Glomerular endothelial cell (primary cell): ENCODE results near the gene GRIK4. TPM values are rescaled to one million over a fixed set of nuclear protein-coding genes. Genes with fewer than 3 reads are reported as not detected.

Source experiments
- DNase-seq: peaks from one replicate; pipeline ENCODE4 v3.0.0-alpha.2; 2011; ENCODE audit warnings: low read depth, low spot score; ENCODE audit errors: extremely low read depth
- total RNA-seq: library from RNA; depleted of rRNA; stranded (reverse); fragments of >200 nt; gene quantifications from 2 replicates; pipeline ENCODE4 v1.2.3, GENCODE V29; 2015

GRIK4 gene
- total RNA-seq, 1 donor from 2014 or later: 0.06 TPM

DNA sequence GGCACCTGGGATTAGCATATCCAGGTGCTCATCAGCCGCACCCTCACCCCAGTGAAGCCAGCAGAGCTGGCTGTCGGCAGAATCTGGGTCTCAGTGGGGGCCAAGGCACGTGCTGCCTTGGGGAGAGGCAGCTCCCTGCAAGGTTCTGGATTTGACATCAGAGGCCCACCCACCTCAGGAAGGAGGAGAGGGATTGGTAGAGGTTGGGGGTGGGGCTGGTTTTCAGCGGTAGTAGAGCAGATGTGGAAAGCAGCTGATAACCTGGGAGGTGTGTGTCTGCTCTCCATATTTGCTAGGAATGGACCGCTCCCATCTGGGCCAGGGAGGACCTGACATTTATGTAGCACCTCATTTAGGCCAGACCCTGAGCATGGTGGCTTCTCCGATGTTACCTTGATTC lies 147.5 kb downstream of the GRIK4 start:
- DNase-seq: no peak

DNA sequence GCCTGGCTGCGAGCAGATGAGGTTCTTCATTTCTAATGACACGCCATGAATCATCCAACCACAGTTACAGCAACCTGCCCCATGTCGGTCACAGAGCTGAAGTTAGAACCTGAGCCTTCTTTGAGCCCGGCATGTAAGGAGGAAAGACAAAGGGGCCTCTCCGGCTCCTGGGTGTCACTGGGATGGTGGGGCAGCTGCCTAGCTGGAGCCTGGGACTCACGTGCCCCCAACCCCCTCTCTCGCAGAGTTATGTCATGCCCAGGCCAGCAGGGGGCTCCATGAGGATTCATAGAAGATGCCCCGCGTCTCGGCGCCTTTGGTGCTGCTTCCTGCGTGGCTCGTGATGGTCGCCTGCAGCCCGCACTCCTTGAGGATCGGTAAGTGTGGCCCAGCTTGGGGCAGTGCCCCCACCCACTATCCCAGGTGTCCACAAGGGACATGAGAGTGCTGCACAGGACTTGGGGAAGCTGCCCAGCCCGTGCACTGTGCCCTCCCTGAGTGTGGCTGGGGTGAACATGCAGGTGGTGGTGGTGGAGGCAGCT lies 148.5 kb downstream of the GRIK4 start:
- no peak for DNase-seq

DNA sequence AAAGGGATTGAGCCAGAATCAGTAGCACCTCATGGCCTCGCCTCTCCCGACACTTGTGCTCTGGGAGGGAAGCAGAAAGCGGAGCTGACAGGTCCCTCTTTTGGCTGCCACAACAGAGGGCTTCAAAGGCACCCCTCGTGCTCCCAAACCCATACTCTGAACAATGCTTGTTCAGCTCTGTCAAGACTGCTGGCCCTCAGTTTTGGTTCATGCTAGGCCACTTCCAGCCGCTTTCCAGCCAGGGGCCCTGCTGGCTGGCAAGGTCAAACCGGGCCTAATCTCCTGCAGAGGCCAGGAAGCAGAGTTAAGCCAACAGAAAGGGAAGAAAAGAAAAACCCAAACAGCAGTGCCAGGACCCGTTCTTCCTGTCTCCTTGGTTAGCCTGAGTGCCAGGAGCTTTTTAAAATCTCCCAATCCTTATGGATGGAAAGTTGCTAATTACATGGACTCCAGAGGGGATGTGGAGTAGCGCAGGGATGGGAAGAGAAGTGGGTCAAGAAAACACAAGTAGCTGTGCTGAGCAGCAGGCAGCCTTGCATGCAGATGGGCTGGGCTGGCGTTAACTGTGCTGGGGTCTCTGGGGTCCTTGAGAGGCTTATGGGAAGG lies 150.6 kb downstream of the GRIK4 start:
- no peak for DNase-seq

DNA sequence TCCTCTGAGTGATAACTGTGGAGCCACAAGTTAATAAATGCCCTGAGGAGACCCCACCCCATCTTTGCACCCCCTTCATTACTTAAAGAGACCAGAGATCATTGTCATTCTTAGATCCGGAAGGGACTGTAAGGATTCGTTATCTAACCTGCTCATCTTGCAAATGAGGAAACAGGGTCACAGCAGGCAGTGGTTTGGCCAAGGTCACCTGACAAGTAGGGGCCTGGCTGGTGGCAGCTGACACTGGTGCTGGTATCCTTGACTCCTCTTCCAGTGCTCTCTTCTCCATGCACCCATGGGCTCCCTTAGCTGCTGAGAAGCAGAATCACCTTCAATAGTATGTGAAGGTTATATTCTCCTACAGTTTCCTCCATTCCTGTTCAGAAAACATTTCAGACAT lies 151.6 kb downstream of the GRIK4 start:
- no peak for DNase-seq

DNA sequence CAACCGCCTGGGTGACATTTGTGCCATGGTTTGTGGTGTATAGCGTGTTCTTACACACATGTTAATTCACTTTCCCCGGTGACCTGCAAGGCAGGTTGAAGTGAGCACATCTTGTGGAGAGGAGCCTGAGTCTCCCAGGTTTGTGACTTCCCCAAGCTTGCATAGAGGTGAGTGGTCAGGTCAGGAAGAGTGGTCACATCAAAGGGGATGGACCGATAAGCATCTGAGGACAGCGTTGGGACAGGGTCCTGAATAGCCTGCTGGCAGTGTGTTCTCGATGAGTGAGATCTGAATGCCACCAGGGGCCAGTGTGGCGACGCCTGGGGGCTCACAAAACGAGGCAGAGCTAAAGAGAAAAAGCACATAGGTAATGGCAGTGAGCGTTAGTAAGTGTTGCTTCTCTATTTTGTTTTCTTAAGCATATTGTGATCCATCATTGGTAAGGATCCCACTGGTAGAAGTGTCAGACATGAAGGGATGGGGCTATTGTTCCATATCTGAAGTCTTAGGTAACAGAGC lies 154.6 kb downstream of the GRIK4 start:
- no peak for DNase-seq

DNA sequence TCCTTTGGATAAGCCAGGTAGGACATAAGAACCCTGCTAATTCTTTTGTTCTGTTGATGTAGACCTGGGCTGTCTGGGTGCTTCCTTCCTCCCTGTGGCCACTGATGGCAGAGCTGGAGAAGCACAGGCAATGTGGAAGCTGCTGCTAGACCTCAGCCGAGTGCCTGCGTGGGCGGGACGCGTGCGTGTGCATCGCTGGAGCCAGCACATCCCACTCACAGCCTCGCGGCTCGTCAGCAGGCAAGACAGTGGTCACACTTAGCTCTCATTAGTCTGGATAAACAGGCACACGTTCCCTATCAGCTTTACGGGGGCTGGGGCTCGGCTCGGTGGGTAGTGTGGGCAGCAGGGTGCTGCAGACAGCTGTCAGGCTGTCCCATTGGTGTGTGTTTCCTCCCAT lies 155.7 kb downstream of the GRIK4 start:
- no peak for DNase-seq

DNA sequence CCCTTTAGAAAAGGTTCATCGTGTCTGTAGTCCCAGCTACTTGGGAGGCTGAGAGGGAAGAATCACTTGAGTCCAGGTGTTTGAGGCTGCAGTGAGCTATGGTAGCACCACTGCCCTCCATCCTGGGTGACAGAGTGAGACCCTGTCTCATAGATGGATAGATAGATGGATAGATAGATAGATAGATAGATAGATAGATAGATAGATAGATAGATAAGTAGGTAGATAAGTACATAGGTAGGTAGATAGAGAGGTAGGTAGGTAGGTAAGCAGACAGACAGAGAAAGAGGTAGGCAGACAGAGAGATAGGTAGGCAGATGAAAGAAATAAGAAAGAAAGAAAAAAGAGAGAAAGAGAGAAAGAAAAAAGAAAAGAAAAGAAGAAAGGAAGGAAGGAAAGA lies 156.4 kb downstream of the GRIK4 start:
- DNase-seq: no peak

DNA sequence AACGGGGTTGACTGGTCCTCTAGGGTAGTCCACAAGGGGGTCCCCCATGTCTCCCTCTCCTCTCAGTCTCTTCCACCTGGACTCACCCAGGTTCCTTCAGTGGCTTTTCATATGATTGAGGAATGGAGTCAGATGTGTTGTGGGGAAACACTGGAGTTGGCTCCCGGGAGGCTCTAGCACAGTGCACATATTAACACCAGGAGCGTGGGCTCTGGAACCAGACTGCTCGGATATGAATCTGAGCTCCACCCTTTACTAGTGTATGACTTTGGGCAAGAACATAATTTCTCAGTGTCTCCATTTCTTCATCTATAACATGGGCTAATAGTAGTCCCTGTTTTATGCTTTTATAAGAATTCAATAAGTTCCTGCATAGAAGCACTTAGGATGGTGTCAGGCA lies 157.0 kb downstream of the GRIK4 start:
- DNase-seq: no peak

DNA sequence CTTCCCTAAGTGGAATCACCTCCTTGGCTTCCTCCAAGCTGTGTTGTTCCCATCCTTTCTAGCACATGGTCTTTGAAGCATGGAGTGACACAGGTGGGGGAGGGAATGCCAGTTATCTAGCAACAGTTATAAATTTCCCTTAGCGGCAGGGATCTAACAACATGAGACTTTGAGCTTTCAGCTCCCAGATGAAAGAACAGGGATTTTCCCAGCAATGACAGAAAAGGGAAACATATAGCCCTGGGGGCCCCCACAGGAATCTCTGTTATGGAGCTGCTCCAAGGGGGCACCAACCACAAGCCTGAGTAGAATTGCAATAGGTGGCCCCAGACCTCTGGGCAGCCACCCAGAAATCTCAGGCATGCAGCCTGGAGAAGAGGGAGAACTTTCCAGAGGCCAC lies 163.0 kb downstream of the GRIK4 start:
- no peak for DNase-seq

DNA sequence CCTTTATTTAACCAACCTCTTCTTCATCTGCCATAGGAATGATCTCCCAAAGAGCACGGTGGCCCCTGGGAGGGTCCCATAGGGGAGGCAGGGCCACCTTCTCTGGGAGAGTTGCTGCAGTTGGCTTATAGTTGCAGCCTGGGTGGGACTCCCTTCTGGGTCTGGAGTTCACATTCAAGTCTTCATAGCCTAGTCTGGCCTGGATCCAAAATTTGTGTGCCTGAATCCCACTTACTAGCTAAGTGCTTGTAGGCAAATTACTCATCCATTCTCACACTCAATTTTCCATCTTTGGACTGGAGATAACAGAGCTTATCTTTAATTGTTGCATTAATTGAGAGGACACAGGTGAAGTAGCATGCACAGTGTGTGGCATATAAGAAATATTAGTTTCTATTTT lies 163.6 kb downstream of the GRIK4 start:
- DNase-seq: no peak

DNA sequence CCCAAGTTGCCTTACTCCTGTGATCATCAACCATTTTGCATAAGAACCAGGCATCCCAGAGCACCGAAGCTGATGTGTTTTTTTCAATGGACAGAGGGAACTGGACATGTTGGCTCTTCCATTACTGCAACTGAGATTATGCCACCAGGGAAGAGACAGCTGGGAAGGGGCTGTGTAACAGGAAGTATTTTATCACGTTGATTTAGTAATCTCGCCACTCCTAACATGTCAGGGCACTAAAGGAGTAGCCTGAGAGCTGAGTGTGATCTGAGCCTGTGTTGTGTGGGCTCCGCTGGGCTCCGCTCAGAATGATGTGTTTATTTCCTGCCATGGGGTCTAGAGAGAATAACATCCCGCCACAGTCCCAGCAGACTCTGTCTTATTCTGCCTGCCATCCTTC lies 165.4 kb downstream of the GRIK4 start:
- no peak for DNase-seq

DNA sequence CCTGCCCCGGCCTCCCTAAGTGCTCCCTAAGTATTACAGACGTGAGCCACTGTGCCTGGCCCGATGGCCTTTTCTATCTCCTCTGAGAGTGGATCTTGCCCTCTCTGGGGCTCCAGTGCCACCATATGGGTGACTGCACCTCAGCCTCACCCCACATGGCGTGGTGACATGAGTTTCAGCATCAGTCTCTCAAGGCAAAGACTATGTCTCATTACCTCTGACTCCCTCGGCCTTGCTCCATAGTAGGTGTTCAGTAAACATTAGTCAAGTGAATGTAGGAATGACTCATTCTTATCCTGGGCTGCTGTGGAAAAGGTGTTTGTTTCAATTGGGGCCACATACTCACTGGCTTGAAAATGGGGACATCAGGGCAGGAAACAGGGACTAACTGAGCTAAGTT lies 168.8 kb downstream of the GRIK4 start:
- no peak for DNase-seq

DNA sequence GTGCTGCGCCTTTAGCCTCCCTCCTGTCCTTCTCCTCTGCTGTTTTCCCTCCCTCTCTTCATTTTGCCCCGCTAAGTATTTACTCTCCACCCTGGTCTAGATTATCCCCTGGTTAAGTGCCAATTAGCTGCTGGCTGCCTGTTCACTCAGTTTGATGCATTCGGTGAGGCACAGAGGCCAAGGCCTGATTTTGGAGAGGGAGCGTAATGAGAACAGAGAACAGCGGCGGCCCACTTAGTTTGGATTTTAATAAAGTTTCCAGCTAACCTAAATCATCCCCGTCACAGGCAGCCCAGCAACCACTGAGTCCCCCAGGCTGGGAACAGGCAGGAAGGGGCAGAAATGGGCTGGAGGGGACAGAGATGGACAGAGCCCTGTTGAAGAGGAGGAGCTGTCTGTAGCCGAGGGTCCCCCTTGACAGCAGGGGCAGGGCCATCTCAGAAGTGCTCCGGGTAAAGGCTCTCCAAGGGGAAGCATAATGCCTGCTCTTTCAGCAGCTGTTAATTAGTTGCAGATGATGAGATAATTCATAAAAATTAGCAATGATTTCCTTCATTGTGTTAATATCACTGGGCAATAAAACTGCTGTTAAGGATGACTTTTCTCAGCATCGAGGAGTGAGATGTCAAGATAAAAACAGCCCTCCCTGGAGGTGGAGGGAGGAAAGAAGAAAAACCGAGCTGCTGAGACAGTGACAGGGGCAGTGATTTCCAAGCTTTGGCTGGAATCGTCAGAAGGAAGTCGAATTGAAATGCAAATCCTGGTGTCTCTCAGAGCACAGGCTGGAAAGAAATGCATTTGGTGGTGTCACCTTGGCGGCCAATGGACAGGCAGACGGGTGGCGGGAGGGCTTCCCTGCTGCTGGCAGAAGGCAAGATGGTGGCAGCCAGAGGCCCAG lies 170.1 kb downstream of the GRIK4 start:
- no peak for DNase-seq

DNA sequence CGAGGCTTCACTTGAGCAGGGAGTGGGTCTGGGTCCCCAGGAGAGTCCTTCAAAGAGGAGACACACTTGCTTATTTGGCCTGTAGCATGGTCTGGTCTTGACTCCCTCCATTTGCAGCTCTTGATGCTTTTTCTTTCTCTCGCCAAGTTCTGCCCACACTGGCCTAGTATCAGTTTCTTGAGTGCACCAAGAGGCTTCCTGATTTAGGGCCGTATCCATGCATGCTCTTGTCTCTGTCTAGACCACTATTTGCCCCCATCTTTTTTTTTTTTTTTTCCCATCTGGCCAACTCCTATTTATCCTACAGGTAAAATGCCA lies 170.7 kb downstream of the GRIK4 start:
- DNase-seq: no peak

DNA sequence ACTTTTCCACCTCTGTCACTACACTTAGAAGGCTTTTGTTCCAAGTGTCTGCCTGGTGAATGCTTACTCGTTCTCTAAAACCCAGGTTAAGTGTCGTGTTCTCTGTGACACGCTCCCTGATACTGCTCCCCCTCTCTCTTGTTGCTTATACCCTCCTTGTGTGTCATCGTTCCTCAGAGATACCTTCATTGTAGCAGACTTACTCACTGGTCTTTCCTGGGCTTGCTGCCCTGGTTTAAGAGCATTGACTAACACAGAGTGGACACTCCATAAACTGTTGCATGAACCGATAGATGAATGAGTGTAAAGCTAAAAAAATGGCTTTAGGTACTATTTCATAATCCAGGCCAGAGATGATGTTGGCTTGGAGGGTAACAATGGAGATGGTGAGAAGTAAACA lies 171.3 kb downstream of the GRIK4 start:
- DNase-seq: no peak

DNA sequence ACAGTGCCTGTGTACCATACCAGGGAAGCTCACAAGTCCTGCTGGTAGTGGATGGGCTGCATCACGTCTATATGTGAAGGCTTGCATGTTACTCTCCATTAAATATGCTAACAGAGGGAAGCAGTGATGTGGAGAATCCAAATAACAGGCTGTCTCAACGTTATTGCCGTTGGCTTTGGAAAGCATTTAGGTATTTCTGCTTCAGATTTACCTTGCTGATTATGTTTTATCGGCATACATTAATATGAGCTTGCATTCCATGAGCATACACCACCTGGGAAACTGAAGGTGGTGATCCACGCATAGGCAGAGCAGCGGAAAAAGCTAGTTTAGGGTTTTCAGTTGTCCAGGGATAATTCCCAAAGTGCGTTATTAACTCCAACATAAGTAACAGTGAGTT lies 175.0 kb downstream of the GRIK4 start:
- DNase-seq: no peak

DNA sequence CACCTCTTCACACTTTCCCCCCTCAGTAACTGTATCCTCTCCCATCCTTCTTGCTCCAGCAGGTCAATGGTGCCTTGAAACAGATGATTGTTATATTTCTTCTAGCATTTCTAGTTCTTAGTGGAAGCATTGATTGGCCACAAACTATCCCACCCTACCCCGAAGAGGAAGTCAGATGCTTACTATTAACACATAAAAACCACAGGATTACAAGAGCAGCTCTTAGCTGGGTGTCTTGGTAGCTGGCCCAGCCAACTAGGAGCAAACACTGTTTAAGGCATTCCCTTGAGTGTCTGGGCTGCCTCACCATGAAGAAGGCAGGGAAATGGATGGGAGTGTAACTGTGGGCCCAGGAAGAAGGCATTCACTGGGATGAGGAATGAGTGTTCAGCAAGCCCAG lies 176.6 kb downstream of the GRIK4 start:
- DNase-seq: no peak

DNA sequence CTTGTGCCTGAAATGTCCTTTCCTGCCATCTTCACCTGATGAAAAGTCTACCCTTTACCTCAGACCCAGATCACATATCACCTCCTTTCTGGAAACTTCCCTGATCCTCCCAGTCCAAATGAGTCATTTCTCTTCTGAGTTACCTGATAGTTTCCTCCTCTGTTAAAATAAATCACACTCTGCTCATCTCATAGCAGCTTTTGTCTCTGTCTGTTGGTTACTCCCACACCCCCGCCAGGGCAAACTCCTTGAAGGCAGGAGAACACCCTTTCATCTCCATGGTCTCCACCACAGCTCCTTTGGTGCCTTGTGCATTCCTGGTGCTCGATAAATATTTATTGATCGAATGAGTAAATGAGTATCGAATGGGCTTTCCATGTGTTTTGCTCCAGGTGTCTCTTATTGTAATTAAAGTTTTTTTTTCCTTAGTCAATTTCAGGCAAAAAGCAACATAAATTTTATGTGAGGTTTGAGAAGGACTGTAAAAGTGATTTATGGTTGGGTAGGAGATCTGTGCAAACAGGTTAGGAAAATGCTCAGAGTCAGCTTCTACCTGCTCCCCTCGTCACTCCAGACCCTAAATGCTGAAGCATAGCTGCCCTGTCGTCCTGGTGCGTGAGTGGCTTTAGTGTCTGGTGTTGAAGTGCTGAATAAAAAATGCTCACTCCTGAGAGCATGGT lies 178.2 kb downstream of the GRIK4 start:
- DNase-seq: no peak

DNA sequence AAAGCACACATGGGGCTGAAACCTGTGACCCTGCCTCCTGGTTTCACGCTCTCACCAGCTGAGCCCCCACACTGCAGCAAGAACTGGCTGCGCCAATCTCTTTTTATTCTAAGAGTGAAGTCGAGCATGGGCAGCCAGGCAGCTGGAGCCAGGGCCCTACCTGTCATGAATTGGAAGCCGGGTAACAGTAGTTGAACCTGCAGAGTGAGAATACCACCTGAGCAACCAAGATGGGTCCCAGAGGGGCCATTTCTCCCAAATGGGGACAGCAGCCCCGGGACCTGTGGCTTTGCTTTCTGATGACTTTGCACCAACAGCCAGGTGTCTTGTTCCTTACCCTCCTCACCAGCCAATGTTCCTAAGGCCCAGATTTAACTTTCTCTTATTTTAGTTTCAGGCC lies 178.9 kb downstream of the GRIK4 start:
- DNase-seq: no peak

DNA sequence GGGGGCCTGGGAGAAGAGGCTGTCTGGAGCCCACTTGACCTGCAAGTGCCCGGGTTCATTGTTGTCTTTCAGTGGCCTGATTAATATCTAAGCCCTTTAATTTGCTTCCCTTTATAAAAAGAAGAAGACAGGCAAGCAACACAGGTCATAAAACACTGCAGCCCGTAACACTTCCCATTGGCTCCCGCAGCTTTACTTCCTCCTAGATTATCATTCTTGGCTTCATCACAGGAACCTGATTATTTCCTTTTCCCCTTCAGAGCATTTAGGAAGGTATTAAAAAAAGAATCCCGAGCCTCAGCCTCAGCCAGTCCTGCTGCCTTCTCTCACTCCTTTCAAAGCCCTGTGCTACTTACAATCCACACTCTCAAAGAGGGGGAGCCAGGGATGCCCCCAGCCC lies 183.2 kb downstream of the GRIK4 start:
- no peak for DNase-seq

DNA sequence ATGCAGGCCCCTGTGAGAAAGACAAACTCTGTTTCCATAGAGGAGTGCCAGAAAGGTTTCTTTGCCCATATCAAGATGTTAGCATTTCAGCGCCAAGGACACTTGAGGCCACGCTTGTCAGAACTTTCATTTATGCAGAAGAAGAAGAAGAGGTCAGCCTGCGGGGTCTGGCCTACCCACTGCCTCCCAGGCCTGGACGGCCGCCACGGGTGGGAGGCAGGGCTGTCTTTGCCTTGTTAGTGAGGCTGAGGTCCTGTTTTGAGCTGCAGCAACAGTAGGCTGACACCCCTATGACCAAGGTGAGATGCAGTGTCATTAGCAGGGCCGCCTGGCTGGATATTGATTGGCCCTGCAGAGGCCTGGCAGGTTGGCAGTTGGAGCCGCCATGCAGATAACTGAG lies 183.9 kb downstream of the GRIK4 start:
- no peak for DNase-seq

DNA sequence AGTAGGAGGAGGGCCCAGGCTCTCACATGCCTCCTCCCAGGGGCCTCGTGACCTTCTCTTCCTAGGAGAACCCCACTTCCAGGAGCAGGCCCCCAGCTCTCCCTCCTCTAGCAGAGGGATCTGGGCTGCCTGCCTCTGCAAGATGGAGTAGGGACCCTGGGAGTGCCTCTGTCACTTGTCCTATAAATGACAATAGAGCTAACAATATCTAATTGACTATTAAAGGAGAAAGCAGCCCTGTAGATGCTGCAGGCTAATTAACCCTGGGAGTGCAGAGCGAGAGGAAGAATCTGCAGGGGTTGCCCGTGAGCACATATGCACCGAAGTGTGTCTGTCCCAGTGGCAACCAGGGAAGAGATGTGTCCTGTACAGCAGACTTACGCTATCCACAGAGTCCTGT lies 184.4 kb downstream of the GRIK4 start:
- DNase-seq: no peak
